Measurements from ENCODE around the gene CLEC2B. TPM values are rescaled to one million over a fixed set of nuclear protein-coding genes. Genes with fewer than 3 reads are reported as not detected.

CLEC2B gene
- total RNA-seq, 6 donors from 2014 or later: 8.4 to 37.8 (median 25.7) TPM

GRCh38 chr12:9856151-9856550, 13.0 kb downstream of the CLEC2B start:
- Histone ChIP-seq H3K4me3 (no peak overlapping the region), H3K27ac (no peak overlapping the region), H3K36me3 (peaks cover 3 to 50% (median 12%) of the 10 kb centered on the region in 4 donors), H3K27me3 (no peaks in the 10 kb centered on the region), H3K9me3 (no peaks in the 10 kb centered on the region), H3K4me1 (peaks cover 0 to 5% (median 0%) of the 10 kb centered on the region in 4 donors)
- DNase-seq (no peak), ATAC-seq (ENCODE audit: low FRiP score in 2 of 2) (no peak)
- WGBS, 2 donors: 57 to 67% methylated on average over 1 of the region's 1 CpG
- TF ChIP-seq CTCF (IDR thresholded peaks at IDR 0.05) (no peak), POLR2AphosphoS5 (IDR thresholded peaks at IDR 0.05) (no peak), POLR2A (IDR thresholded peaks at IDR 0.05) (no peak), EP300 (IDR thresholded peaks at IDR 0.05) (no peak)

GRCh38 chr12:9851927-9852326, 17.2 kb downstream of the CLEC2B start:
- 88 to 96% methylated on average over 2 of the region's 2 CpGs for WGBS, 2 donors
- peaks cover 0 to 21% (median 3%) of the 10 kb centered on the region in 4 donors for H3K9me3 ChIP-seq
- no peak overlapping the region for H3K4me3 ChIP-seq
- no peak for DNase-seq
- no peak for ATAC-seq (ENCODE audit: low FRiP score in 2 of 2)
- TF ChIP-seq EP300 (IDR thresholded peaks at IDR 0.05): no peak
- TF ChIP-seq POLR2AphosphoS5 (IDR thresholded peaks at IDR 0.05): no peak
- no peak for TF ChIP-seq POLR2A (IDR thresholded peaks at IDR 0.05)
- TF ChIP-seq CTCF (IDR thresholded peaks at IDR 0.05): no peak
- no peaks in the 10 kb centered on the region for H3K4me1 ChIP-seq
- no peaks in the 10 kb centered on the region for H3K27me3 ChIP-seq
- H3K36me3 ChIP-seq: peaks cover 3 to 45% (median 12%) of the 10 kb centered on the region in 4 donors
- H3K27ac ChIP-seq: no peak overlapping the region

GRCh38 chr12:9851050-9851449, 18.1 kb downstream of the CLEC2B start:
- H3K4me3 ChIP-seq: no peak overlapping the region
- peaks cover 3 to 38% (median 12%) of the 10 kb centered on the region in 4 donors for H3K36me3 ChIP-seq
- no peak for TF ChIP-seq POLR2A (IDR thresholded peaks at IDR 0.05)
- TF ChIP-seq CTCF (IDR thresholded peaks at IDR 0.05): no peak
- TF ChIP-seq EP300 (IDR thresholded peaks at IDR 0.05): no peak
- no peak for TF ChIP-seq POLR2AphosphoS5 (IDR thresholded peaks at IDR 0.05)
- peaks cover 0 to 21% (median 3%) of the 10 kb centered on the region in 4 donors for H3K9me3 ChIP-seq
- ATAC-seq (ENCODE audit: low FRiP score in 2 of 2): no peak
- 85 to 96% methylated on average over 5 of the region's 5 CpGs for WGBS, 2 donors
- no peak for DNase-seq
- H3K27me3 ChIP-seq: no peaks in the 10 kb centered on the region
- no peaks in the 10 kb centered on the region for H3K4me1 ChIP-seq
- no peak overlapping the region for H3K27ac ChIP-seq

GRCh38 chr12:9848899-9849298, 20.3 kb downstream of the CLEC2B start:
- no peak for TF ChIP-seq POLR2AphosphoS5 (IDR thresholded peaks at IDR 0.05)
- no peak for TF ChIP-seq EP300 (IDR thresholded peaks at IDR 0.05)
- TF ChIP-seq CTCF (IDR thresholded peaks at IDR 0.05): no peak
- no peak for TF ChIP-seq POLR2A (IDR thresholded peaks at IDR 0.05)
- Histone ChIP-seq H3K4me3 (no peak overlapping the region), H3K36me3 (peaks cover 3 to 25% (median 9%) of the 10 kb centered on the region in 4 donors), H3K27me3 (no peaks in the 10 kb centered on the region), H3K27ac (no peak overlapping the region), H3K4me1 (no peaks in the 10 kb centered on the region), H3K9me3 (peaks cover 0 to 21% (median 3%) of the 10 kb centered on the region in 4 donors)
- DNase-seq (no peak), ATAC-seq (ENCODE audit: low FRiP score in 2 of 2) (no peak)
- WGBS, 2 donors: 79 to 87% methylated on average over 3 to 4 of the region's 5 CpGs

- DNase-seq (no peak), ATAC-seq (ENCODE audit: low FRiP score in 2 of 2) (no peak)
- Histone ChIP-seq H3K27ac (no peak overlapping the region), H3K4me3 (no peak overlapping the region), H3K4me1 (no peaks in the 10 kb centered on the region), H3K36me3 (no peaks in the 10 kb centered on the region), H3K27me3 (no peaks in the 10 kb centered on the region), H3K9me3 (peaks cover 0 to 6% (median 0%) of the 10 kb centered on the region in 4 donors)
- no peak for TF ChIP-seq POLR2A (IDR thresholded peaks at IDR 0.05)
- no peak for TF ChIP-seq EP300 (IDR thresholded peaks at IDR 0.05)
- no peak for TF ChIP-seq CTCF (IDR thresholded peaks at IDR 0.05)
- no peak for TF ChIP-seq POLR2AphosphoS5 (IDR thresholded peaks at IDR 0.05)
- WGBS, 2 donors: 70 to 77% methylated on average over 3 of the region's 3 CpGs
These were observed 25.7 kb downstream of the CLEC2B start for GRCh38 chr12:9843407-9843806.
